GM18870 (cell line): ENCODE measurements around the gene SEC14L5.
A peak's percentile ranks its signal among the peaks of the same experiment; 100 is the strongest.
"Not testable (repeated sequence)": the region's sequence is repeated elsewhere in the genome, so short reads cannot be mapped to it uniquely, and the experiment has no call there.

Source experiments
- ATAC-seq: cut with Tn5 transposase; IDR thresholded peaks from one replicate; pipeline ENCODE4 v1.9.1; 2021; ENCODE audit warnings: moderate library complexity; ENCODE audit not compliant: unreplicated experiment

SEC14L5 gene

GRCh38 chr16:5033256-5034166, 75.4 kb downstream of the SEC14L5 start, which contains the start of gene NAGPA:
Gene NAGPA (minus strand): TSS chr16:5033935. CDS start chr16:5033914, 21 bp downstream.
- ATAC-seq: peak; percentile 43

GRCh38 chr16:5034167-5034523, 76.0 kb downstream of the SEC14L5 start:
- ATAC-seq: no peak

GRCh38 chr16:5035909-5036227, 77.7 kb downstream of the SEC14L5 start:
- ATAC-seq: no peak

DNA sequence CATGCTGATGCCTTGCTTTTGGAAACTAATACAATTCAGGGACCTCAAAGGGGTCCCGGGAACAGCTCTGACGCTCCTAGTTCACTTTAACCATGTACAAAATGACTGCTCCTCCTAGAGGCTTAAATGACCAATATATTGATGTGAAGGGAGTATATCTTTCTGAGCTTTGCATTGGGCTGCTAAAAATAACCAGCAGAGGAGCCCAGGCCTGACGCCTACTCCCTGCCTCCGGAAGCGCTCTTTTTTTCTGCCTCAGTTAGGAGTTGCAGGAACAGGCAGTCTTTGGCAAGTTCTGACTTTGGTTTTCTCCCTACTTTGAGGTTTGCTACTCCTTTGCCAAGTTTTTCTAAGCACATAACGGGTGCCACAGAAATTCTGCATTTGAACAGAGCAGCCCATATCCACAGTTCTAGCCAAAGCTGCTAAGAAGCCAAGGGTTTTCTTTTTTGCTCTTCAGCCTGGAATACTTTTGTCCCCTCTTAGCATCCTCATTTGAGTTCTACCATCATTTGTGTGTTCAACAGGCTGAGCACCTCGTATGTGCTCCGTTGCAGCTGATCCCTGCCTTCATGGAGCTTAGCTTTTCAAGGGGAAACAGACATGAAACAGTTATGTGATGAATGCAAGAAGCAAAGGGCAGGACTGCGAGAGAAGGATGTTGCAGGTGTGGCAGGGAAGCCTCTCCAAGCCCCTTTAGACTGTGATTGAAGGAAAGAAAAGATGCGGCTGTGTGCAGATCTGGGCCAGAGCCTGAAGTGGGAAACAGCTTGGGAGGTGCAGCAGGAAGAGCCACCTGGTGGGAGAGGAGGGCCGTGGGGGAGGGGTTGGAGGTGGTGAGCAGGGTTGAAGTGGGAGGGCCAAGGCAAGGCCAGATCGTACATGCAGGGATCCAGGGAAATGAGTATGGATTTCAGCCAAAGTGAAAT, 78.4 kb downstream of the SEC14L5 start:
- ATAC-seq: no peak

DNA sequence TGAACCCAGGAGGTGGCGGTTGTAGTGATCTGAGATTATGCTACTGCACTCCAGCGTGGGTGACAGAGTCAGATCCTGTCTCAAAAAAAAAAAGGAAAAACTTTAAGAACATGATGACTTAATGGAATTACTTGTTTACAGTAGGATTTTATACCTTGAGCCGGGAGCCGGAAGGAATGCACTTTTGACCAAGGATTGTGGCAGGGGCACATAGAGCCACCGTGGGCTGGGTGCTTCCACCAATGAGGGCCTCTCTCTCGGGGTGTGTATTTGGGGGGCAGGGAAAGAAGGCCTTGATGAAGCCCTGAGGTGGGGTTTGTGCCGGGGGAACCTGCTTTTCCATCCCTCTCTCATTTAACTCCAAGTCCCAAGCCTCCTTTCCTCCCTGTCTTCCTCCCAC, 82.3 kb downstream of the SEC14L5 start:
- ATAC-seq: no peak

DNA sequence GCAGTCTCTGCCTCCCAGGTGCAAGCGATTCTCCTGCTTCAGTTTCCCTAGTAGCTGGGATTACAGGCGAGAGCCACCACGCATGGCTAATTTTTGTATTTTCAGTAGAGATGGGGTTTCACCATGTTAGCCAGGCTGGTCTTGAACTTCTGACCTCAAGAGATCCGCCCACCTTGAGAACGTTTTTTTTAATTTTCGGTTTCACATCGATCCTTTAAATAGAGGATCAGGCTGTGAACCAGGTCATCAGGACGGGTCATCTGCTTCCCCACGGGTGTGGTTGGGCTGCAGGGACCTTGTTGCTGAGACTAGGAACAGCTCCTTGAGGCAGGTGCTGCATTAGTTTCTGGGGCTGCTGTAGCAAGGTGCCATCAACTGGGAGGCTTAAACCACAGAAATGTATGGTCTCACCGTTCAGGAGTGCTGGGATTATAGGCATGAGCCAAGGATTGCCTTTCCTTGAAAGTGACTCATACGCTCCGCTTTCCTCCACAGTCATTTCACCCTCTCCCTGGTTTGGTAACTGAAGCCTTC, 83.5 kb downstream of the SEC14L5 start:
- no peak for ATAC-seq

DNA sequence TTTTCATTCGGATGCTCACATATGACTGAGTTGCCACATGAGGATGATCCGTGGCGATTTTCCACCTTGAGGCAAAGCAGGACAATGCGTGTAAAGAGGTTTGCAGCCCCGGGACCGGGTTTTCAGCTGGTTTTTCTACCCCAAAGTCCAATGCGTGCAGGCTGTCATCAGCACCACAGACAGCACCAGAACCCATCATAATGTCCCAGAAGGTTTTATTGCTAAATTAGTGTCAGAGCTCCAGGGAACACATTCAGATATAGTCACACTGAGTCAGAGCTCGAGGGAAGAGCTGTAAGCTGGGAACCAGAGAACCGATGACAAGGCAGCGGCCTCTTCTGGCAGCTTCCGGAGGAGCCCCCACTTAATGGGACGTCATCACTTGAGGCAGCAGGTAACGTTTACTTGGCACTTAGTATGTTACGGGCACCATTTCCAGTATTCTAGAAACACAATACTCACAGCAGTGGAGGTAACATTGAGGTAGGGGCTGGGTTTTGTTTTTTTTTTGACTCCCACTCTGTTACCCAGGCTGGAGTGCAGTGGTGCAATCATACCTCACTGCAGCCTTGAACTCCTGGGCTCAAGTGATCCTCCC, 84.5 kb downstream of the SEC14L5 start:
- ATAC-seq: no peak

- ATAC-seq: no peak
These were observed 85.9 kb downstream of the SEC14L5 start for GRCh38 chr16:5044011-5044540.

DNA sequence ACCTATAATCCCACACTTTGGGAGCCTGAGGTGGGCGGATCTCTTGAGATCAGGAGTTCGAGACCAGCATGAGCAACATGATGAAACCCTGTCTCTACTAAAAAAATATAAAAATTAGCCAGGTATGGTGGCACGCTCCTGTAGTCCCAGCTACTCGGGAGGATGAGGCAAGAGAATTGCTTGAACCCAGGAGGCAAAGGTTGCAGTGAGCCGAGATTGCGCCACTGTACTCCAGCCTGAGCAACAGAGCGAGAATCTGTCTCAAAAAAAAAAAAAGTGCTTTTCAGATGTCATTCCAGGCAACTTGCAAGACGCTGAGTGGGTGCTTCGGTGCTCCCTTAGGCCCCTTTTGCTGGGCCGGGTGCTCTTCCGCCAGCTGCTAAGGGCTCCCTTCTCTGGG, 86.5 kb downstream of the SEC14L5 start:
- ATAC-seq: not testable (repeated sequence)

GRCh38 chr16:5045499-5046115, 87.5 kb downstream of the SEC14L5 start:
- no peak for ATAC-seq

DNA sequence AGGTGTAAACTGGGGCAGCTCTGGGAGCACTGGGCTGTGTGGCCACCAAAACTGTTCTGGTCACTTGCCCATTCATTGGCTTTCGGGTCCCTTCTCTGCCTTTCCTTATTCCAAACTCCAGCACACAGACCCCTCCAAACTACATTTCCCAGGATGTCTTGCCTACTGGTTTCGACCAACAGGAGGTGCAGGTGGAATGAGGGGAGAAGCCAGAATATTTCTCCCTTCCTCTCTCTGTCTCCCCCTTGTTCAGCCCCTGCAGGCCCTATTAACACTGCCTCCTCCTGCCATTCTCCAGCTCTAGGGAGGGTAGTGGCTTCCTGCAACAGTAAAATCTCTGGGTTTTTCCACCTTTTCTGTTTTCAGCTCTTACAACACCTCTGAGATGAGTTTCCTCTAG, 88.8 kb downstream of the SEC14L5 start:
- ATAC-seq: no peak

- no peak for ATAC-seq
These were observed 97.0 kb downstream of the SEC14L5 start for GRCh38 chr16:5054876-5055865.

GRCh38 chr16:5056352-5056751, 98.2 kb downstream of the SEC14L5 start:
- ATAC-seq: no peak

DNA sequence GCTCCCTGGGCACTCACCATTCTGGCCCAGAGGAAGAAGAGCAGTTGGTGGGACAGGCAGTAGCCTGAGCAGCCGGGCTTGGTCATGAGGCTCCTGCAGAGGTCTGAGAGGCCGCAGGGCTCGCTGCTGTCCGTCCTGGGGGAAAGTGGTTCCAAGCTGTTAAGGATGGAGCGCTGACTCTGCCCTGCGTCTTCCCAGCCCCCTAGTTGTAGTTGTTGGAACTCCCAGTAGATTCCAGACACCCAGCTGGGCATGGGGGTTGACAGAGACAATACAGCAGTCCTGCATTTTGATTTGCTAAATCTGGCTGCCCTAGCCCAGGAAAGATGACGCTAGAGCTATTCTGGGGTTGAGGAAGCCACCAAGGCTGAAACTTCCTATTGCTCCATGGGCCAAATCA, 100.3 kb downstream of the SEC14L5 start:
- no peak for ATAC-seq

- ATAC-seq: no peak
These were observed 101.4 kb downstream of the SEC14L5 start for GRCh38 chr16:5059386-5060072.

- no peak for ATAC-seq
These were observed 102.0 kb downstream of the SEC14L5 start for GRCh38 chr16:5060073-5060641.

GRCh38 chr16:5062051-5062450, 103.9 kb downstream of the SEC14L5 start:
- no peak for ATAC-seq
